Measurements from ENCODE around the gene PARD3B. TPM values are rescaled to one million over a fixed set of nuclear protein-coding genes. Genes with fewer than 3 reads are reported as not detected.

Gene PARD3B
- total RNA-seq, 1 donor from 2014 or later, result 28.0 TPM

- no peak for DNase-seq (ENCODE audit: low spot score)
Measured at GRCh38 chr2:204948024-204948763, 402.9 kb downstream of the PARD3B start.

DNA sequence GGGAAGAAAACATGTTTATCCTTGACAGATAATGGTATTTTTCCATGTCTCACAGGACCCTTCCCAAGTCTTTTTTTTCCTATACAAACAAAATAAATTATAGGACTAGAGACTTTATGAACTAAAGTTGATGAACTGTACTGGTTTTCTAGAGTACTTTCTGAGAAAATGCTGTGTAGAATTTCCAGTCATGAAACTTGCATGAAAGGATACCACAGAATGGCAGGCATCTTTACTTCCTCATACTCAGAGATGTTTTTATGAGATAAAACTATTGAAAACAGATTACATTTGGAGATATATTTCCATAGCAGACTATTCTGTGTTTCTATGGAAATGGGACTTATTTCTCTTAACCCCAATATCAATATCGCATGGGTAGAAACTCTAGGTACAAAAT is 403.5 kb downstream of the PARD3B start:
- DNase-seq (ENCODE audit: low spot score), result no peak

DNA sequence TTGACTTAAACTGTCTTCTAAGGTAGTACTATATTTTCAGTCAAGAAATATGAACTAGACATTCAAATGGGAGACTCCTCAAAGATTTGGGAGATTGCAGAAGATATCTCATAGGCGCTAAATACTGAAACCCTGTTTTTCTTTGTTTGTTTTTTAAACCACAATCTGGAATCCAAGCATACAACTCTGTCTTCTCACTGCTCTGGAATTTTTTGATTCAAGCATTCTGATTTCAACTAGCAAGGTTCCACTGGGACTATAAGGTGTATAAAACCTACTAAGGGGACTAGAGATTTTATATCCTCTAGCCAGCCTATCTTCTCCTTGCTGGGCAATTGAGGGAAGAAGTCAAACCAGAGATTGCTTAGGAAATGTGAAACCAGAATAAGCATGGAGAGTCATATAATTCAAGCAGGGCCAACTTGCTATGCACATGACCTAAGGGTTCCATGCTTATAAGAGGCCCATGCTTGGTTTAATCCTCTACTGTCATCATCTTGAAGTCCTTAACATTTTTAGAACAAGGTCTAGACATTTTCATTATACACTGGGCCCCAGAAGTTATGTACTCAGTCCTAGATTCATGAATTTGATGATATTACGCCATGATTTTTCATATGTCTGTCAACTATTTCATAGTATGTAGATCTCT is 405.5 kb downstream of the PARD3B start:
- no peak for DNase-seq (ENCODE audit: low spot score)

DNA sequence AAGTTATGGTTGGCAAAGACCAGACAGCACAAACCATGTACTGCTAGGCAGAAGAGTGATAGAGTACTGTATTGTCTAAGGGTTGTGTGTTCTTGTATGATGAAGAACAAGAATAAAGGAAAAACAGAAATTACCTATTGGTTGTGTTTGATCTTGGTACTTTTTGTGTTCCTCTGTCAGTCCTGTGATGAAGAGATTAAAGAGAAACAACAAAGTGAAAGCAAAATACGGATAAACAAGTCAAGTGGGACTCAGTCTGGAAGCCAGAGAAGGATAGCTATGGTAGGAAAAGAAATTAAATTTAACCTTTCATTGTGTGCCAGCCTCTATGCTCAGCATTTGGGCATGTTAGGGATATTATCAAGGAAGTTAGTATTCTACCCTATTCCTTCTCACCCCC is 413.1 kb downstream of the PARD3B start:
- no peak for DNase-seq (ENCODE audit: low spot score)

- DNase-seq (ENCODE audit: low spot score), result no peak
Measured at GRCh38 chr2:204964414-204964813, 419.1 kb downstream of the PARD3B start.

DNA sequence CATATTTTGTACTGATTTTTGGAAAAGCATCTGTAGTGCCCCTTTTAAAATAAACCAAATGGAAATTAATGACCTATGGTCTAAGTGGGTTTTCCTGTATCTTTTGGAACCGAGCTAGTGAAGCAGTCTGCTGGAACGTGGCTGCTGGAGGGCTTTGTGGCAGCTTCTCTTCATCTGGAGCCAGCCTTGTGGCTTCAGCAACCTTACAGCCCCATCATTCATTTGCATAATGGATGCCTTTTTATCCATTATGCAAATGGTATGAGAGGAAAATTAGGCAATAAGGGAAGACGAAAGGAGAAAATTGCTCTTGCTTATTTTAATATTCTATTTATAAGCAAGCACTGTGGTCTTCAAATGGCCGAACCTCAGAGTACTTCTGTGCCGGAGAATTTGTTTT is 421.0 kb downstream of the PARD3B start:
- DNase-seq (ENCODE audit: low spot score), result no peak

GRCh38 chr2:204967199-204967960 is 422.1 kb downstream of the PARD3B start:
- DNase-seq (ENCODE audit: low spot score), result no peak

GRCh38 chr2:204971206-204971907 is 426.1 kb downstream of the PARD3B start:
- DNase-seq (ENCODE audit: low spot score), result no peak

GRCh38 chr2:204972161-204972560 is 426.9 kb downstream of the PARD3B start:
- DNase-seq (ENCODE audit: low spot score), result no peak

GRCh38 chr2:204972606-204973336 is 427.5 kb downstream of the PARD3B start:
- no peak for DNase-seq (ENCODE audit: low spot score)

GRCh38 chr2:204973616-204974015 is 428.3 kb downstream of the PARD3B start:
- DNase-seq (ENCODE audit: low spot score), result no peak

DNA sequence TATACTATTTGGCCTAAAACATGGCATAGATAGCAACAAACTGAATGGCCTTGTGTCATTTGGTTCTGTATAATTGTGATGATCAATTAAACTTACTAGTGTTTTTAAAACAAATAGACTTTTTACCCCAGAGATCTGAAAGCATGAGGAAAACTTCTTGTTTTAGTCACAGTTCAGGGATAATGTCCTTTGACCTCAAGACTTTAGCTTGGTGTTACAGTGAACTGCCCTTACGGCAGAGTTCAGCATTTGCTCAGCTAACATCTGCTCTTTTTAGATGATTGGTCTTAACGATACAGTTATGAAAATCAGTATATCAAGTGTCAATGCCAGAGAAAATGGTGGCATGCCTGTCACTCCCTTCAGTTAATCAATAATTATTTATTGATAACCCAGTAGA is 429.2 kb downstream of the PARD3B start:
- DNase-seq (ENCODE audit: low spot score), result no peak

DNA sequence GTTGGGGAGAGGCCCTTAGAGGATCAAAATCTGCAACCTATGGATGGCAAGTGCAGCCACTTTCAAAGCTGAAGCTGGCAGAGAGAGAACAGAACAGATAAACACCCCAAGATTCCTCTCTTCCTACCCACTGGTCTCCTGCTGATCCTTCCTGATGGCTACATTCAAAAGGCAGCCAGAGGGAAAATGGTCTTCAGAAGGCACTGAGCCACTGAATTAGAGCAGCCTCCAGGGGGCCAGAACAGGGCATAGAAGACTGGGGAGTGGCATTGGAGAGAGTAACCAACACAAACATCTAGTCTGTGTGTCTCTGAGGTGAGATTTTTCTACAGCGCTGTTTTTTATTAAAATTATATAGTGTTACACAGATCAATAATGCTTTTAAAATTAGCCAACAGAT is 432.6 kb downstream of the PARD3B start:
- DNase-seq (ENCODE audit: low spot score), result no peak

DNA sequence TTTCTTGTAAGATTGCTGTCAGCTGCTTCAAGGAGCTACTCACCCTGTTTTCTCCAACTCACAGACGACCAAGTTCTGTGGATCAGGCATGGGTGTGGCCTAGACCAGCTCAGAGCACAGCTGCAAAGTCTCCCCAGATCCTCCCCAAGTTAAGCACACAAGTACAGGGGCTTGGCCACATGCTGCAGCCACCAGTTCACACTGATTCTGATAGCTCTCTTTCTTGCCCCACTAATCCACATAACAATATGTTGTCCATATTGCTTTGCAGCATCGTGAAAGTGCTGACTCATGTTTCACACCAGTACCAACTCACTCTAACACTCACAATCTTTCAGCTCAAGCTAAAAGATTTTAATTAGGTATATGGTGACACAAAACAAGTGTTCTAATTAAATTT is 437.0 kb downstream of the PARD3B start:
- DNase-seq (ENCODE audit: low spot score), result no peak

GRCh38 chr2:204984518-204984917 is 439.2 kb downstream of the PARD3B start:
- no peak for DNase-seq (ENCODE audit: low spot score)

DNA sequence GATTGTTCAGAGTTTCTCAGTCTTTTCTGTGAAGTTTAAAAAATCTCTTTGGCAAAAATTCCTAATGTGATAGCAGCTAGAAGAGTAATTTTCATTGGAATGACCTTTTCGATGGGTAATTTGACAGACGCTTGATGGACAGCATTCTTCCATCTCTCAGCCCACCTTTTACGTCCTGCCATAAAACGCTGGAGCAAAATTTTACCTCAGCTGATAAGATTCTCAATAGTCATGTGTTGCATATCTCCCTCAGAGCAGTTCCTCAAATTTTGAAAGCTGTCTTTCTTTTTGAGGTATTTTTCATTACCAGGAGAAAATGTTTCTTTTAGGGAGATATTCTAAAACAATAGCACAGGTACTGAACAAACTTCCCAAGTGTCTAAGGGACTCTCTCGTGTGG is 441.4 kb downstream of the PARD3B start:
- no peak for DNase-seq (ENCODE audit: low spot score)

GRCh38 chr2:204988836-204989235 is 443.6 kb downstream of the PARD3B start:
- no peak for DNase-seq (ENCODE audit: low spot score)

DNA sequence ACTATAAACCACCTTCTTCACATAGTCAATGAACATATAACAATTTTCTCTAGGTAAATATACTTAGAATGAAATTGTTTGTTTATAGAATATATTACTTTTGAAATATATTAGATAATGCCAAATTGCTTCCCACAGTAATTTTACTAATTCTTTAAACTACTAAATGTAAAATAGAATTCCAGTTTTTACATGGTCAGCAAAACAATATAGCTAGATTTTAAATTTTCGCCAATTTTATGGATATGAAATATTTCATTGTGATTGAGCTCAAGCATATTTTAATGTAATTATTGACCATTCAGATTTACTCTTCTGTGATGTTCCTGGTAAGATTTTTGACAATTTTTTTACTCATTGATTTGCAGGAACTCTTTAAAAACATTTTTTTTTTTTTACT is 444.6 kb downstream of the PARD3B start:
- DNase-seq (ENCODE audit: low spot score), result no peak

DNA sequence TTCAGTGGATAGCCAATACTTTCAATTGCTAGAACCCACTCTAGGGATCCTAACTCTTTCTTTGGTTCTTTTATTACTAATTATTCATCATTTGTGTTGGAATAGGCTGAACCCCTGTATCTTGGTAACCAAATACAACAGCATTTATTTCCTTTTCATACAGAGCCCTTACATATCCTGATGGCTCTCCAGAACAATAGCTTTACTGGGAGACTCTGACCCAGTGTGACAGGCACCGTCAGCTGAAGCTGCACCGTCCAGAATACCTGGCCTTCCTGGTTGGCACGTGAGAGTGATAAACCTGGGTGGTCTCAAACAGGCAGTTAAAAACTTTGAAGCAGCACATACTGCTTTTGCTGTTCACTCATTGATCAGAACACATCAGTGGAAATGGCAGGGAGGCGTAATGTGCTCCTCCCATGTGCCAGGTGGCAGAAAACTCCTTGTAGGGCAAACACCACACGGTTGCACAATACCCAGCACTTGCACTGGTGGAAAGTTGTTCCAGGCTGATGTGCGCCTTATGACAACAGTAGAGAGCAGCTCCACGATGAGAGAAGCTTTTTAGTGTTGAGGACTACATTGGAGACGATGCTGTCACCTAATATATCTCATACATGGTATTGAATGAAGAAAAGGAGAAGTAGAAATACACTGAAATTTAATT is 456.2 kb downstream of the PARD3B start:
- no peak for DNase-seq (ENCODE audit: low spot score)

- no peak for DNase-seq (ENCODE audit: low spot score)
Measured at GRCh38 chr2:205002390-205002789, 457.1 kb downstream of the PARD3B start.

DNA sequence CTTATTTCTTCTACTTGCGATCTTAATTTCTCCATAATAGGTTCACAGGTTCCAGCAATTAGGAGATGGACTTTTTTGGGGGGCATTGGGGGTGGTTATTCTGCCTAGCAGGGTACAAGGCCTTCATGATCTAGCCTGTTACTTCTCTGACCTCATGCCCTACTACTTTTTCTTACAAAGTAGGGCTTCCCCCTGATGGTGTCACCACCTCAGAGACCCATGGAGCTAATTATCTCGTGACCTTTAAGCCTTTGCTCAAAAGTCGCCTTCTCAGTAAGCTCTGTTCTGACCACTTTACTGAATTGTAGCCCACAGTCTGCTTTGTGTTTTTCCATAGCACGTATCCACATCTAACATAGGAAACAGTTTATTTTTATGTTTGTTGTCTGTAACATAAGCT is 458.0 kb downstream of the PARD3B start:
- DNase-seq (ENCODE audit: low spot score), result no peak

Data from mucosa of gallbladder (tissue), 1 donor.